NCI-H345 (cell line): ENCODE data around the gene CFHR4.
"Not testable (repeated sequence)": the region's sequence is repeated elsewhere in the genome, so short reads cannot be mapped to it uniquely, and the experiment has no call there.

ENCODE experiments used
- DNase-seq: peaks from one replicate; lab custom pipeline; 2025; lab: John Stamatoyannopoulos, UW

Gene CFHR4

DNA sequence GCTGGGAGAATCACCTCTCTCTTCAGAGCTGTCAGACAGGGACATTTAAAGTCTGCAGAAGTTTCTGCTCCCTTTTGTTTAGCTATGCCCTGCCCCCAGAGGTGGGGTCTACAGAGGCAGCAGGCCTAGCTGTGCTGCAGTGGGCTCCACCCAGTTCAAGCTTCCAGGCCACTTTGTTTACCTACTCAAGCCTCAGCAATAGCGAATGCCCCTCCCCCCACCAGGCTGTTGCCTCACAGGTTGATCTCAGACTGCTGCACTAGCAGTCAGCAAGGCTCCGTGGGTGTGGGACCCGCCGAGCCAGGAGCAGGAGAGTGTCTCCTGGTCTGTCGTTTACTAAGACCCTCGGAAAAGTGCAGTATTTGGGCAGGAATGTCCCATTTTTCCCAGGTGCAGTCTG, 53.6 kb downstream of the CFHR4 start:
- not testable (repeated sequence) for DNase-seq

DNA sequence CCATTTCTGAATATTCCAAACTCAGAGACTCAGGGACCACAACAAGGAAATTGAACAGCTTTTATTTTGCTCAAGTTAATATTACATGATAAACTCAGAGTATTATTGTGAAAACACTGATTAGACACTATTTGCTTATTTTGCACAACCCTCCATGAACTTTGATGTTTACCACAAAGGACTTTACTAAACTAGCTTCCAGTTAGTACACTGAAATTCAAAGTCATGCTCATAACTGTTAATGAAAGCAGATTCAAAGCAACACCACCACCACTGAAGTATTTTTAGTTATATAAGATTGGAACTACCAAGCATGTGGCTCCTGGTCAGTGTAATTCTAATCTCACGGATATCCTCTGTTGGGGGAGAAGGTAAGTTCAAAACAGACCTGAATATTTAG, 55.7 kb downstream of the CFHR4 start, which contains the start of gene CFHR2:
CFHR2 (plus strand) TSS at position 171 of the 400 bp plus-strand sequence; CDS start at position 314, 143 bp downstream.
- not testable (repeated sequence) for DNase-seq

GRCh38 chr1:196951711-196952394, 64.0 kb downstream of the CFHR4 start:
- DNase-seq = no peak

- no peak for DNase-seq
Measured at GRCh38 chr1:196954778-196955177, 66.9 kb downstream of the CFHR4 start.

GRCh38 chr1:196955926-196956325, 68.1 kb downstream of the CFHR4 start:
- DNase-seq = no peak

- no peak for DNase-seq
Measured at GRCh38 chr1:196960854-196961253, 73.0 kb downstream of the CFHR4 start.
